ENCODE data around the gene OR4E1. TPM values are rescaled to one million over a fixed set of nuclear protein-coding genes. Genes with fewer than 3 reads are reported as not detected.
"Not testable (repeated sequence)": the region's sequence is repeated elsewhere in the genome, so short reads cannot be mapped to it uniquely, and the experiment has no call there.

Gene OR4E1
- total RNA-seq, 1 experiment from 2014 or later: not detected

DNA sequence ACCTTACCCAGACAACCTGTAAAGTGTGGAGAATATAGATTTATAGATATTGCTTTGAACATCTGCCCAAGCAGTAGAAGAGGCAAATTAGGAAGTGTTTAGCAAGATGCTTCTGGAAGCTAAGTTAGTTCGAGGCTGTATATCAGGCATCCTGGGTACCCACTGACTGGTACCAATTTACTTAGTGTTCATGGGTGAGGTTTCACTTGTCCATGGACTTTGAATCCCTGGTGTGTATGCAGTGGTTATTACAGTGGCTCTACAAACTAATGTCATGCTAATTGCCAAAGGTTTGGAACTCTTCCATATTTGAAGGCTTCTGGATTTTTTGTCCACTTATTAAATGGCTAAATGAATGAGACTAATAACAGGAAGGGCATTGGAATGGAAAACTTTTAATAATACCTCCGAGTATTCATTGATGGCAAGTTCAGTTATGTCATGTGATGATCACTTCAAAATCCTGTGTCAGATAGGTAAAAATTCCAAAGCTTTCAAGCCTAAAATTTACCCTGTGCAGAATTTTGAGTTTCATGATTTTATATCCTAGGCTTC, 20.2 kb downstream of the OR4E1 start, which contains the start of gene OR4E2:
Gene OR4E2 (plus strand): TSS at position 505 of the 555 bp plus-strand sequence. CDS start 11,248 bp downstream, outside the sequence.
- DNase-seq (ENCODE audit: low read depth): no peak

DNA sequence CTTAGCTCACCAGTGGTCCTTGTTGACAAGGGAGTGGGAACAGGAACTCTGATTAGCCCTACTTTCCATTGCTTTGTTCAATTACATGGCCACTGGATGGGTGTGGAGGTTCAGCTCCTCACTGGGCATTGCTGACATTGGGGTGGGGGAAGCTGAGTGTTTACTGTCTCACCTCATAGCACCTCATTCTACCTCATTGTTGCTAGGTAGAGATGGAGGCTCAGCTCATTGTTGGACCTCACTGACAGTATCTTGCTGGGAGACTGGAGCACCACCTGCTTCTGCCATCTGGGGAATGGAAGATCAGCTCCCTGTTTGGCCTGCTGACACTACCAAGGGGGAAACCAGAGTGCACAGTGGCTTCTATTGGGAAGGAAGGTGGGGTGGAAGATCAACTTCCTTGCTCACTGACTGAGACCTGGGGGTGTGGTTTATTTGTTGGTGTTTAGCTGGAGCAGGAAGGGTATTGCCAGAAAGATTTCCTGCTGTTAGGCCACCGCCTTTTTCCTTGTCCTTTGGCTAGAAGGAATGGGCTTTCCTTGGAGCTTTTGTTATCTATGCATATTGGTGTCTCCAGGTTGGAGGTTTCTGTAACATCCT, 21.3 kb downstream of the OR4E1 start:
- no peak for DNase-seq (ENCODE audit: low read depth)

DNA sequence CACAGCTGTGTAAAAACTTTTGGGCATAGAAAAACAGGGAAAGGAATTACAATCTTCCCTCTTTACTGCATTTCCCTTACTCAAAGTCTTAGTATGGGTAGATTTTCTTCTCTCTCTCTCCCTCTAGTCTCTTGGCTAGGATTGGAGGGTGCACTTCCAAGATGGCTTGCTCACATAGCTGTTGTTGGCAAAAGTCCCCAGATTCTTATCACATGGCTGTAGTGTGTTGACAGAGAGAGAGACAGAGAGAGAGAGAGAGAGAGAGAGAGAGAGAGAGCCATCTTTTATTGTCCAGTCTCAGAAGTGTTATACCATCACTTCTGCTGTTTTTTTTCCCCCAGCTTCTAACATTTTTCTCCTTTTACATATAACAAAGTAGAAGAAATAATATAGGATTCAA, 26.2 kb downstream of the OR4E1 start:
- no peak for DNase-seq (ENCODE audit: low read depth)

DNA sequence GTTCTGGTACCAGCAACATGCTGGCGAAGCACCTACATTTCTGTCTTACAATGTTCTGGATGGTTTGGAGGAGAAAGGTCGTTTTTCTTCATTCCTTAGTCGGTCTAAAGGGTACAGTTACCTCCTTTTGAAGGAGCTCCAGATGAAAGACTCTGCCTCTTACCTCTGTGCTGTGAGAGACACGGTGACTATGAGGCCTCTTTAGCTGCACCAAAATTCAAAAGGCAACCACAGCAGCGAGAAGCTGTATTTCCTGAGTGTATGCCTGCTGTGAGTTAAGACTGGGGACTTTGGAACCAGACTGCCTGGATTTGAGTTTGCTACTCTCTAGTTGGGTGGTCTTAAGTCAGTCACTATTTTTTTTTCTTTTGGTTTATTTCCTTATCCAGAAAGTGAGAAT, 30.2 kb downstream of the OR4E1 start:
- no peak for DNase-seq (ENCODE audit: low read depth)

DNA sequence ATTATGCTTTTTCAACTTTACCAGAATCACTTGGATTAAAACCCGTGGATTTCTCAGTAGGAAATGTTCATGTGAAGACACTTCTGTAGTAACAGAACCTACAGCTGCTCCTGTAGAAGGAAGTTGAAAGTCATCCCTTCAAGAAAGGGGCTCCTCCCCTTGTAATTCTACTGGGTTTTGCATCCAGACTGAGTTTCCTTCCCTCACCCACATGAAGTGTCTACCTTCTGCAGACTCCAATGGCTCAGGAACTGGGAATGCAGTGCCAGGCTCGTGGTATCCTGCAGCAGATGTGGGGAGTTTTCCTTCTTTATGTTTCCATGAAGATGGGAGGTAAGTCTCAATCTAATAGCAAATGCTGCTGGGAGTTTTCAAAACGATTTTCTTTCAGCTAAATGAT, 30.9 kb downstream of the OR4E1 start:
- DNase-seq (ENCODE audit: low read depth): no peak

DNA sequence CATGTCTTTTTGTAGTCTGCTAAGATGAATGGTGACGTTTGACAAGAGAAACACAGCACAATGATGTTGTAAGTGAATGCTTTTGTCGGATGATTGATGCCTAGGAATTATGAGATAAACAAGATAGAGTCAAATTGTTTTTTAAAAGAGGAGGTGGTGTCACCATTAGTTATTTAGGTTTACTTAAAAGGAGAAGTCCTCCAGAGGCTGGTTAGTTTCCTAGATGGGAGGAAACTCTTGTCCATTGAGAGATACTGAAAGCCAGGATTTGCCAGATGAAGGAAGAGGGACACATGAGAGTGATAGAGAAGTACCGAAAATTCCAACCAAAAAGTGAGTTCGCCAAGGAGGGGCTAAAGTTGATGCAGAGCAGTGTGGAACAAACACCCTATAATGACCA, 38.8 kb downstream of the OR4E1 start, which contains the start of gene OR10G2:
Gene OR10G2 (minus strand): TSS at position 101 of the 400 bp plus-strand sequence. CDS start 98 bp downstream, at position 3.
- no peak for DNase-seq (ENCODE audit: low read depth)

DNA sequence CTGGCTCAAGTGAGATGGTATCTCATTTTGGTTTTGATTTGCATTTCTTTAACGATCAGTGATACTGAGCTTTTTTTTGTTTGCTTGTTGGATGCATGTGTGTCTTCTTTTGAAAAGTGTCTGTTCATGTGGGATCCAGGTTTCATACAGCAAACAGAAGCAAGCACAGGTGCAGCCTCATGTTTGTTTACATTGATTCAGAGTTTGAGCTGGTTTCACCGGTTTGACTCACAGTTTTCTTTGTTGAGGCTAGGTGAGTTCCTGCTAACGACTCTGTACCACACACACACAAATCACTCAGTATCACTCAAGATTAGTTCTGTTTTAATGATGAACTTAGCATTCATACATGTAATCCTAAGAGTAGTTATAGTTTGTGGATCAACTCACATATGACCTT, 42.5 kb downstream of the OR4E1 start:
- no peak for DNase-seq (ENCODE audit: low read depth)

DNA sequence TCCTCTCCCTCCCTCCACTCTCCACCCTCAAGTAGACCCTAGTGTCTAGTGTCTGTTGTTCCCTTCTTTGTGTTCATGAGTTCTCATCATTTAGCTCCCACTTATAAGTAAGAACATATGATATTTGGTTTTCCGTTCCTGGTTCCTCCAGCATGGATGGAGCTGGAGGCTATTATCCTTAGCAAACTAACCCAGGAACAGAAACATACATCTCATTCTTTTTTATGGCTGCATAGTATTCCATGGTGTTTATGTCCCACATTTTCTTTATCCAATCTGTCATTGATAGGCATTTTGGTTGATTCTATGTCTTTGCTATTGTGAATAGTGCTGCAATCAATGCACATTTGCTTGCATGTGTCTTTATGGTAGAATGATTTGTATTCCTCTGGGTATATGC, 43.1 kb downstream of the OR4E1 start:
- DNase-seq (ENCODE audit: low read depth): not testable (repeated sequence)

DNA sequence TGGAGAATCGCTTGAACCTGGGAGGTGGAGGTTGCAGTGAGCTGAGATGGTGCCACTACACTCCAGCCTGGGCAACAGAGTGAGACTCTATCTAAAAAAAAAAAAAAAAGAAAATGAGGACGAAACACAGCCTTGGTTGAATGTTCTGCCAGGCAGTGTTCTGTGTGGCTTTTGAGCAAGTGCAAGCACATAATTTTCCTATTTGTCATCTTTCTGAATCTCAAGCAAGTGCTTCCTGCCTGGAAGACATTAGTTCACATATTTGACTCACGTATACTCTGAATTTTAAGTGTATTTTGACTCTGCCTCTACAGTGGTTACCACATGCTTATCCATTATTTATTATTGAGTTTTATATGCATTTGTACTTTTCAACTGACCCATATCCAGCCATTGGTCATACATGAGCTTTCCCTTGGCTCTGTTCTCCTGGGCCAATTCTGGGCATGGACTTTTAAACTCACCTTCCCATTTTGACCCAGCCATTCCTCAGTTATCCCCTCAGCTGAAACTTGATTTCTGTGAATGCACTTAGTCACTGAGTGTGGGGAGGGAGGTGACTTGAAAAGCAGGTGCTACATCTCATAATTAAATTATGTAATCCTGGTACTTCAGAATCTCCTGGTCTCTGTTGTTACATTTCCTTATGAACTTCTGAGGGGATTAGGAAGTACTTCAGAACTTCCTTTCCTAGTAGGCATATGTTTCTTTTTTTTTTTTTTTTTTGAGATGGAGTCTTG, 47.0 kb downstream of the OR4E1 start:
- peak; percentile 65 for DNase-seq (ENCODE audit: low read depth)

Small RNAs within 50 kb of the gene (small RNA-seq; reads per million reads assigned to genes)
- not detected for gene AC243972.3

Other genes starting within 250 kb of the OR4E1 start
- 53.8 and 58.3 TPM in 2 replicates for gene CHD8, start 217.7 kb downstream of the OR4E1 start, total RNA-seq (2014; rRNA removed; shearing (Covaris generic))
- 11.8 and 16.6 TPM in 2 replicates for gene RAB2B, start 196.9 kb downstream of the OR4E1 start, total RNA-seq (2014; rRNA removed; shearing (Covaris generic))
- gene TOX4, start 196.6 kb downstream of the OR4E1 start, total RNA-seq (2014; rRNA removed; shearing (Covaris generic)): 16.4 and 46.2 TPM in 2 replicates
- gene METTL3, start 162.5 kb downstream of the OR4E1 start, total RNA-seq (2014; rRNA removed; shearing (Covaris generic)): 96.6 and 99.7 TPM in 2 replicates
- 0.03 TPM in 2 replicates for gene SALL2, start 147.5 kb downstream of the OR4E1 start, total RNA-seq (2014; rRNA removed; shearing (Covaris generic))
- gene OR10G3, start 93.7 kb downstream of the OR4E1 start, total RNA-seq (2014; rRNA removed; shearing (Covaris generic)): not detected in 2 replicates
- not detected in 2 replicates for gene OR10G2, start 38.9 kb downstream of the OR4E1 start, total RNA-seq (2014; rRNA removed; shearing (Covaris generic))
- gene OR4E2, start 20.0 kb downstream of the OR4E1 start, total RNA-seq (2014; rRNA removed; shearing (Covaris generic)): not detected in 2 replicates

Data from HT1080 (cell line).